PFSK-1 (cell line): ENCODE data around the gene BNIP2.

Source experiments
- FOXP2 ChIP-seq: optimal IDR thresholded peaks from 2 replicates; pipeline ENCODE3; 2011; ENCODE audit warnings: borderline replicate concordance, control low read depth, inconsistent platforms; ENCODE audit not compliant: insufficient read depth; ENCODE audit errors: extremely low read length, extremely low read depth
- POLR2AphosphoS5 ChIP-seq: IDR thresholded peaks from 2 replicates; pipeline ENCODE4 v1.6.1; 2012; ENCODE audit warnings: low read depth, mild to moderate bottlenecking, control low read depth, low read length, moderate library complexity
- SIN3A ChIP-seq: IDR thresholded peaks from 2 replicates; pipeline ENCODE4 v1.6.1; 2012; ENCODE audit warnings: mild to moderate bottlenecking, low read length, moderate library complexity, borderline replicate concordance; ENCODE audit not compliant: insufficient read depth
- TAF1 ChIP-seq: IDR thresholded peaks from 2 replicates; pipeline ENCODE4 v1.6.1; 2012; ENCODE audit warnings: low read length, control low read depth, borderline replicate concordance; ENCODE audit not compliant: insufficient read depth
- TF ChIP-seq, protein P1 (sequence below), 2 experiments: IDR thresholded peaks; 2 replicates each; pipeline versions ENCODE4 v1.6.1 to v1.8.0; 2011 to 2012; ENCODE audit warnings: low read depth in 2 of 2, low read length in 2 of 2, control low read depth in 1 of 2, inconsistent platforms in 1 of 2, mild to moderate bottlenecking in 1 of 2, moderate library complexity in 1 of 2; ENCODE audit not compliant: insufficient read depth in 1 of 2

BNIP2 gene

DNA sequence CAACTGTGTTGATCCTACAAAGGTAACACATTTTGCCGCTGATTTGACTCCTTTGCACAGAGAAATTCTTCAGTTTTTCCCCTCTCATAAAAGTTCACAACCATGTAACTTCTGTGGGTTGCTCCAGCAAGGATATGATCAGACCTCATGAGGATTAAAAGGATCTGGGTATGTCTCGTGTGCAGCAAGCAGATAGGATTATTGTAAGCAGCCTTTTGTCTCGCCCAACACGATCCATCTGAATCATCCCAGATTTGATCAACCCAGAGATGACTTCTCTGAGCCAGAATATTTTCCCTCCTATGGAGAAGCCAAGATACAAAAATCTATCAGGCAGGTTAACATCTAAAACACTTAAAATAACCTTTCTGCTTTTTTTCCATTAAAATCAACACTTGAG is 12.8 kb upstream of the BNIP2 start:
- TF ChIP-seq SIN3A (no peak), POLR2AphosphoS5 (no peak), TAF1 (no peak), FOXP2 (no peak)
- TF ChIP-seq, protein P1, sequence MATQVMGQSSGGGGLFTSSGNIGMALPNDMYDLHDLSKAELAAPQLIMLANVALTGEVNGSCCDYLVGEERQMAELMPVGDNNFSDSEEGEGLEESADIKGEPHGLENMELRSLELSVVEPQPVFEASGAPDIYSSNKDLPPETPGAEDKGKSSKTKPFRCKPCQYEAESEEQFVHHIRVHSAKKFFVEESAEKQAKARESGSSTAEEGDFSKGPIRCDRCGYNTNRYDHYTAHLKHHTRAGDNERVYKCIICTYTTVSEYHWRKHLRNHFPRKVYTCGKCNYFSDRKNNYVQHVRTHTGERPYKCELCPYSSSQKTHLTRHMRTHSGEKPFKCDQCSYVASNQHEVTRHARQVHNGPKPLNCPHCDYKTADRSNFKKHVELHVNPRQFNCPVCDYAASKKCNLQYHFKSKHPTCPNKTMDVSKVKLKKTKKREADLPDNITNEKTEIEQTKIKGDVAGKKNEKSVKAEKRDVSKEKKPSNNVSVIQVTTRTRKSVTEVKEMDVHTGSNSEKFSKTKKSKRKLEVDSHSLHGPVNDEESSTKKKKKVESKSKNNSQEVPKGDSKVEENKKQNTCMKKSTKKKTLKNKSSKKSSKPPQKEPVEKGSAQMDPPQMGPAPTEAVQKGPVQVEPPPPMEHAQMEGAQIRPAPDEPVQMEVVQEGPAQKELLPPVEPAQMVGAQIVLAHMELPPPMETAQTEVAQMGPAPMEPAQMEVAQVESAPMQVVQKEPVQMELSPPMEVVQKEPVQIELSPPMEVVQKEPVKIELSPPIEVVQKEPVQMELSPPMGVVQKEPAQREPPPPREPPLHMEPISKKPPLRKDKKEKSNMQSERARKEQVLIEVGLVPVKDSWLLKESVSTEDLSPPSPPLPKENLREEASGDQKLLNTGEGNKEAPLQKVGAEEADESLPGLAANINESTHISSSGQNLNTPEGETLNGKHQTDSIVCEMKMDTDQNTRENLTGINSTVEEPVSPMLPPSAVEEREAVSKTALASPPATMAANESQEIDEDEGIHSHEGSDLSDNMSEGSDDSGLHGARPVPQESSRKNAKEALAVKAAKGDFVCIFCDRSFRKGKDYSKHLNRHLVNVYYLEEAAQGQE (IDR thresholded peaks at IDR 0.05; ENCODE audit: insufficient read depth in 1 of 2, low read depth in 2 of 2, low read length in 2 of 2) = no peak

DNA sequence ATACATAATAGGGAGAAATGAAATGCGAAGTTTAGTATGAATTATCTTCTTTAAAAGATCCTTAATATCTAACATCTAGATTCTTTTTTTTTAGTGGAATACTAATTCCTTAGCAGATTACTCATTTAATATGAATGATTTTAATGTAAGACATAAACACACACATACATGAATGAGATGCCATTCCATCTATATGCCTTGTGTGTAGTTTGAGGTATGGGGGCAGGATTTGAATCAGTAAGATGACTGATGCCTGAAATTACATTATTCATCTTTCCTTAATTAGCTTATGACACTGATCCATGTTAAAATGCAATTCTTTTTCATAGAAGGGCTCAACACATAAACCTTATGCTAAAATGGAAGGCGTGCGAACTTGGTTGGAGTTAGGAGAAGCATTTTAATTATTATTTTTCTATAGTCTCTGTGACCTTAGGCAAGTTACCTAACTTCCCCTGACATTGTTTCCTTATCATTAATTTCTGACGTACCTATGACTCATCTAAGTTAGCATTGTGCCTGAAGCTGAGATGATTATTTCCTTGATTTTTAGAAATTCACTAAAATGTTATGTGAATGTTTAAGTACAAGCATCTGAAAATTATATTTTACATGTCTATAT is 10.8 kb upstream of the BNIP2 start:
- TF ChIP-seq FOXP2 (no peak), POLR2AphosphoS5 (no peak), TAF1 (no peak), SIN3A (no peak)
- TF ChIP-seq, protein P1 (IDR thresholded peaks at IDR 0.05; ENCODE audit: insufficient read depth in 1 of 2, low read depth in 2 of 2, low read length in 2 of 2) = no peak

DNA sequence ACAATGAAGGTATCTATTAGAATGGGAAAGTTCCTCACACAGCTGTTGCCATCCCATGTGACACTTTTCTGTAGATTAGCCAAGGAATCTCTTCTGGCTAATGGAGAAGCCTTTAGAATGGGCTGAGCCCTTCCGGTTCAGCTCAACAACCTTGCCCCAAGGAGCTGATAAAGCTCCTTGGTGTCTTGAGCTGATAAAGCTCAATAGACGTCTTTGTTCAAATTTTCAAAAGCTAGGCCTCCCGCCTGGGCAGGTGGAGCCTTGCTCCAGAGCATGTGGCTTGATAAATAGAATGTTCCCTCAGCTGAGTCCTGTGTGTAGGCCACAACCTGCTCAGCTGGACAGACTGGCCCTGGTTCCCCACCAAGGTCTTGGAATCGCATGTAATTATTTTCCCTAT is 7.2 kb upstream of the BNIP2 start:
- TF ChIP-seq FOXP2 (no peak), TAF1 (no peak), POLR2AphosphoS5 (no peak), SIN3A (no peak)
- TF ChIP-seq, protein P1 (IDR thresholded peaks at IDR 0.05; ENCODE audit: insufficient read depth in 1 of 2, low read depth in 2 of 2, low read length in 2 of 2) = no peak

DNA sequence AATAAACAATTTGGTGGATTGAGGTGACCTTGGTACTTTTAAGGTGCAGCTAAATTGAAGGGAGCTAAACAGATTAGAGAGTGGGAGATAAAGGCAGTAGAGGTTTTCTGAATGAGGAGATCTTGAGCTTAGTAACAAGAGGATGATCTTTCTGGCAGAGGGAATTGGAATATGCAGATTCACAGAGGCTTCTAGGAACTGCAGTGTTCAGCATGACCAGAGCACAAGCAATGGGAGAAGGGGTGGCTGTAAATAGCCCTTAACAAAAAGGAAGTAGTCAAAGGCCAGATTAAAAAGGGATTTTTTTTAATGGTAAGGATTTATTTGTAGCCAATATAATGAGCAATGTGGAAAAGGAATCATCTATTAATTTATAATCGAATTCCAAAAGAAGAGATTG is 5.7 kb upstream of the BNIP2 start:
- TF ChIP-seq, protein P1 (IDR thresholded peaks at IDR 0.05; ENCODE audit: insufficient read depth in 1 of 2, low read depth in 2 of 2, low read length in 2 of 2) = no peak
- TF ChIP-seq FOXP2 = no peak
- no peak for TF ChIP-seq POLR2AphosphoS5

GRCh38 chr15:59691194-59691805 is 2.2 kb upstream of the BNIP2 start:
- TF ChIP-seq, protein P1 (IDR thresholded peaks at IDR 0.05; ENCODE audit: insufficient read depth in 1 of 2, low read depth in 2 of 2, low read length in 2 of 2) = no peak
- TF ChIP-seq SIN3A = no peak
- TF ChIP-seq FOXP2 = no peak
- no peak for TF ChIP-seq POLR2AphosphoS5
- no peak for TF ChIP-seq TAF1
